Activated CD8-positive, alpha-beta memory T cell treated with anti-CD3 and anti-CD28 coated beads, Interleukin-2, amount 50 U/mL, for 1 hour (primary cell): Measurements from ENCODE around the gene NMNAT2.

Source experiments
- DNase-seq: peaks from one replicate; pipeline ENCODE4 v3.0.0-alpha.2; 2020; ENCODE audit errors: extremely low read depth

Gene NMNAT2

DNA sequence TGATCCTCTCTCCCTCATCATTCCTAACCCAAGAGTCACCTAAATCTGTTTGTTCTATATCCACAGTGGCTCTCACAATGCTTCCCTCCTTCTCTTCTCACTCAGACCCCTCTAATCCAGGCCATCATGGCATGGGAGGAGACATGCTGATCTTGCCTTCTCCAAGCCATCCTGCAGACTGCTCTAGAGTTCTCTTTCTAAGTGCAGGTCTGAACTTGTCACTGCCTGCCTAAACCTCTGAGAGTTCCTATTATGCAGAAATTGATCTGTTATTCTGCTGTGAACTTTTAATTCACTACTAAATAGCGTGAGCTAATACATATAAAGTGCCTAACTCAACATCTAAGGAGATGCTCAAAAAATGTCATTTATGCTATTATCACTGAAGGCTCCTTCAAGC is 205.3 kb downstream of the NMNAT2 start:
- DNase-seq: no peak

DNA sequence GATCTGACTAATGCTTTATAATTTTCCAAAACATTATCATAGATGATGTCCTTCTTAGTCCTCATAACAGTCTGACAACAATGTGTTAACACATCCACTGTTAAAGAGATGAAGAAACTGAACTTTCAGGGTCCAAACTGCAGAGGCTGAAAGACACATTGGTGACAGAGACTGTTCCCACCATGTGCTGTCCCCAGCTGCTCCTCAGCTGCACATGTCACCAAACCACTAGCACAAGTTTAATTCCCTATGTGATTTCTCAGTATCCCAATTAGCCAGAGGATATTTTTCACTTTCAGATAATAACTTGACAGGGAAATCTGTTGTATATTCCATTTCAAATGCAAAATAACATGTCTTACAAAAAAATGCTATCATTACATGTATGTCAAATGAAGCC is 207.5 kb downstream of the NMNAT2 start:
- no peak for DNase-seq

DNA sequence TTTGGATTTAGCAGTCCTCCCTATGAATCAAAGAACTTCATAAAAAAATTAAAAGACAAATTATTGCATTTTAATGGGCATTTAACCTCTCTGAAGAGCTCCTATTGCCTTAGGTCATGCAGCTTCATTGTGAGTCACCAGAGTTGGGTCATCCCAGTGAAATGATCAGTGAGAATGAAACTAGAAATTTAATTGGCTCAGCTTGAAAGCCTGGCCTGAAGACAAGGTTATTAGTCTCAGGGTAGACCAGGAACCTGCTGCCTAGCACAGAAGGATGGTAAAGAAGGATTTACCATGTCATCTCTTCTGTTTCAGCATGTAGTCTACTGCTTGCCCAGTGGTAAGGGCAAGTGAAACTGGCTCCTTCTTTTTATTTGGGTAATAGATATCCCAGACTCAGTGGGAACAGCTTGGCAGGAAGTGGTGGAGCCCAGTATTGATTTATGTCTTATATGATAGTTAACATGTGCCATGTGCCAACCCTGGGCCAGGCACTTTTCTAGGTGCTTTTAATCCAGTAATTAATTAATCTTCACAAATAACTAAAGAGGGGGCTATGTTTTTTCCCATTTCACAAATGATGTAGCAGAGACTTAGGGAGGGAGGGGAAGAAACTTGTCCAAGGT is 208.5 kb downstream of the NMNAT2 start:
- DNase-seq: no peak

DNA sequence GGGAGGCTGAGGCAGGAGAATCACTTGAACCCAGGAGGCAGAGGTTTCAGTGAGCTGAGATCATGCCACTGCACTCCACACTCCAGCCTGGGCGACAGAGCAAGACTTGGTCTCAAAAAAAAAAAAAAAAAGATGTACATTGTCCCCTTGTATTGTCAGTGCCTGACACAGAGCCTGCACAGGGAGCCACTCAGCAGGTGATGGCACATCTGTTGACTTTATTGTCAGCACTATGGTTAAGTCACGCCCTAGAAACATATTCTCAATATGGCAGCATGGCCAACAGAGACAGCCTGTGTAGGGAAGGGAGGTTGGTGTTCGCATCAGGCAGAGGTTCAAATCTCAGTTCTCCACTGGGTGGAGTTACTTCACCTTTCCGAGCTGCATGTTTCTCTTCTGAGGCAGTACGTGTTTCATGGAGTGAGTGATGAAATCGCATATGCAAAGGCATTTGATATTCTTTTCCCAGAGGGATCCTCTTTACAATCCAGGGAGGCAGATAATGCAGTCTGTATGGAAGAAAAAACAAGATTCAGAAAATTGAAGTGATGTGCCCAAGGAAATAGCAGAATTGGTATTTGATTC is 211.6 kb downstream of the NMNAT2 start:
- no peak for DNase-seq

DNA sequence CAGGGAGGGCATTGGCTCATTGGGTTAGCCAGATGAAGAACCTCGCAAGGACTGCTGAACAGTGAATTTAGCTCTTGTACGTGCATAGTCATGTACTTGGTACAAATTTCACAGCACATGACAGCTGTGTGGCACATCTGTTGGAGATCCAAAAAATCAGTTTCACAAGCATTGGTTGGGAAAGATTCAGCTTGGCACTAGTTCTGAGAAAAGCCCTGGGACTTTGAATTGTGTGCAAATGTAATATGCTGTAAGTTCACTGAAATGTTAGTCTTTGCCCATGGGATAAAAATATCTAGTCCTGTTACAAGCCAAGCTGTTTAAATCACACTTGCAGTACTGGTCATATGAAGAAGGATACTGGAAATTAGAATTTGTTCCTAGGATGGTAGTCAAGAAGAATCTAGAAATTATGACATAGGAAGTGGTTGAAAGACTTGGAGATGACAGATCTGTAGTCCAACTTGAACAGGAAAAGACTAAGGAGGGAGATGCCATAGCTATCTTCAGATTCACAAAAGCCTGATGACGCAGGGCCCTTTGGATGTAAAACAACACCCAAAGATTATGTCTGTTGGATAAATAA is 212.9 kb downstream of the NMNAT2 start:
- DNase-seq: no peak

DNA sequence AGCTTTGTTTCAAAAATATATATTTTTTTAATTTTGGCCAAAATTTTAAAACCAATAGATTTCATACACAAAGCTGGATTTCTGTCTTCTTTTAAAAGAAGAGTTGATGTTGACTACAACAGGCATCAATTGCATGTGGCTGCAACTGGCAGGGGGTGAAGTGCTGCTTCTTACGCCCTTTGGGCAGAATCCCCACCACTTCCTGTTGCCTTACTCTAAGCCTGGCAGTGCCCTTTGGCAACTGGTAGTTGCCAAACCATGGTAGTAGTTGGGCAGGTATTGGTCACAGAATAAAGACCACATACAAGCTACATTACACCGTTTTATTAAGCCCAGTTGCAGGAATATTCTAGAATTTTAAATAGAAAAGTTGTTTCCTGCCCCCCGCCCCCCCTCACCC is 215.1 kb downstream of the NMNAT2 start:
- DNase-seq: no peak

DNA sequence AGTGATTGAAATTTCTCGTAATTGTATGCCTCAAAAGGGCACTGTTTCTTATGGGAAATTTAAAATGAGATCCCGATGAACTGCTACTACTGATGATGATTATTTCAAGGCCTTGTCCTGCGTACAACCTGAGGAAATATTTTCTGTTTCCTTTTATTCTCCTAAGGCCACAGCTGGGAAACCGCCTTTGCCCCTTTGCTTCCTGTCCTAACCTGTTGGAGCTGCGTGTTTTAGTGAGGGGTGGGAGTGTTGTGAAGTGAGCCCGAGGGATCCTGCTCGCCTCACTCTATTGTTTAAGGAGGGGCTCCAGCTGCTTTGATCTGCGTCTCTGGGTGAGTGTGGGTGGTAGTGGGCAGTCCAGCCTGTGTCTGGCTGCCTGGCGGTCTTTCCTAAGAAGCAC is 217.7 kb downstream of the NMNAT2 start:
- no peak for DNase-seq

DNA sequence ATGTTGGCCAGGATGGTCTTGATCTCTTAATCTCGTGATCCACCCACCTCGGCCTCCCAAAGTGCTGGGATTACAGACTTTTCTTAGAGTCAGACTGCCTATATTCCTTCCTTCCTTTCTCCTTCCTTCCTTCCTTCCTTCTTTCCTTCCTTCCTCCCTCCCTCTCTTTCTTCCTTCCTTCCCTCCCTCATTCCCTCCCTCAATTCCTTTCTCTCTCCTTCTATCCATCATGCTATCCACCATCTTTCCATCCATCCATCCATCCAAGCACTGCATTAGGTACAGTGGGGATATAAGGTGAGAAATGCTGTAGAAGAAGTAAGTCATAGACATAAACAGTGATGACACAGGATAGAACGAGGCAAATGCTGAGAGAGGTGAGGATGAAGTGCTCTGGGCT is 218.9 kb downstream of the NMNAT2 start:
- DNase-seq: no peak

DNA sequence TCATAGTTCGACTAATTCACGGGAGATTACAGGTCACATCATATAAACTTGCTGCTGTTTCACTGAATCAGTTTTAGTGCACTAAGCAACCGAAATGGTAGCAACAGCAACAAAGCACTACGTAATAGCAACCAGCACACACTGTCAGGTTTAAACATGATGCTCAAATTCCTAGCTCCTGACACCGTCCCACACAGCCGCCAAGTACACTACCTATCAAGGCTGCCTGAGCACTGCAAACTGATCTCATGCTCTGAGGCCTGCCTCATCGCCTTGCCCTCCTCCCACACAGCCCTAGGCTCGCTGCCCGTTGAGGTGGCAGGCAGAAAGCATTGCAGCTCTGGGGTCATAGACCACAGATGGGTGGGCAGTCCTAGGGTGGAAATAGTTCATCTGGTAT is 219.7 kb downstream of the NMNAT2 start:
- no peak for DNase-seq
